IMR-90 (cell line): ENCODE data around the gene DNAJB12. TPM values are rescaled to one million over a fixed set of nuclear protein-coding genes. Genes with fewer than 3 reads are reported as not detected.
A peak's percentile ranks its signal among the peaks of the same experiment; 100 is the strongest.

Experiments
- ATAC-seq: fragments of 200-7000 bp; cut with Tn5 transposase; 2 replicates; pipeline ENCODE4 v1.9.1; 2020; ENCODE audit warnings: low read depth, mild to moderate bottlenecking, moderate library complexity
- BruUV-seq: library from RNA; stranded (reverse); fragments of 400-500 nt; replicated peaks from 2 replicates; lab custom pipeline; 2021; lab: Mats Ljungman, UMichigan
- CTCF ChIA-PET: fragments of 300-600 bp; formaldehyde crosslinking; extraction: SDS; loops from one replicate; lab custom pipeline; 2021; ENCODE audit warnings: antibody characterized with exemption; lab: Yijun Ruan, JAX
- POLR2A ChIA-PET: fragments of 300-600 bp; sonication (Branson Sonifier 250); formaldehyde crosslinking; loops from one replicate; lab custom pipeline; 2022; ENCODE audit warnings: antibody characterized with exemption; ENCODE audit not compliant: unreplicated experiment; lab: Charles Lee
- DNase-seq: peaks from one replicate; pipeline ENCODE4 v3.0.0; 2013
- H2AFZ ChIP-seq: replicated peaks from 2 replicates; pipeline ENCODE3; 2013; ENCODE audit warnings: low read length, mild to moderate bottlenecking; ENCODE audit not compliant: poor library complexity
- H2AK5ac ChIP-seq: 2 replicates; pipeline ENCODE4 v1.6.1; 2013; ENCODE audit warnings: low read depth, low read length, inconsistent platforms
- H2AK9ac ChIP-seq: replicated peaks from 2 replicates; pipeline ENCODE3; 2013; ENCODE audit warnings: mild to moderate bottlenecking, low read depth, low read length, moderate library complexity; ENCODE audit not compliant: poor library complexity
- H2BK120ac ChIP-seq: 2 replicates; pipeline ENCODE4 v1.6.1; 2013; ENCODE audit warnings: low read depth, low read length, inconsistent platforms
- H2BK15ac ChIP-seq: 3 replicates; pipeline ENCODE4 v1.6.1; 2013; ENCODE audit warnings: low read depth, low read length, inconsistent platforms
- H2BK20ac ChIP-seq: 2 replicates; pipeline ENCODE4 v1.6.1; 2013; ENCODE audit warnings: low read depth, mild to moderate bottlenecking, inconsistent platforms, low read length, moderate library complexity
- H2BK5ac ChIP-seq: 2 replicates; pipeline ENCODE4 v1.6.1; 2013; ENCODE audit warnings: mild to moderate bottlenecking, low read depth, low read length, inconsistent platforms; ENCODE audit not compliant: poor library complexity, severe bottlenecking
- H3K14ac ChIP-seq: replicated peaks from 2 replicates; pipeline ENCODE4 v1.6.1; 2013; ENCODE audit warnings: low read depth, low read length, inconsistent platforms
- H3K18ac ChIP-seq: 2 replicates; pipeline ENCODE4 v1.6.1; 2013; ENCODE audit warnings: low read depth, low read length, control low read depth
- H3K23ac ChIP-seq: 2 replicates; pipeline ENCODE4 v1.6.1; 2013; ENCODE audit warnings: low read depth, low read length, inconsistent platforms
- H3K27ac ChIP-seq: 2 replicates; pipeline ENCODE4 v1.5.1; 2013; ENCODE audit warnings: mild to moderate bottlenecking, control low read depth, low read length; ENCODE audit not compliant: insufficient read depth
- H3K27me3 ChIP-seq: 2 replicates; pipeline ENCODE4 v1.6.1; 2013; ENCODE audit warnings: low read length; ENCODE audit not compliant: control insufficient read depth, insufficient read depth
- H3K36me3 ChIP-seq: 2 replicates; pipeline ENCODE4 v1.6.1; 2013; ENCODE audit warnings: low read length, mixed read lengths; ENCODE audit not compliant: control insufficient read depth, insufficient read depth
- H3K4ac ChIP-seq: 2 replicates; pipeline ENCODE4 v1.6.1; 2013; ENCODE audit warnings: low read depth, low read length, inconsistent platforms
- H3K4me1 ChIP-seq: 2 replicates; pipeline ENCODE4 v1.6.1; 2013; ENCODE audit warnings: low read length, mixed read lengths; ENCODE audit not compliant: control insufficient read depth, insufficient read depth
- H3K4me2 ChIP-seq: 2 replicates; pipeline ENCODE4 v1.6.1; 2013; ENCODE audit warnings: low read depth, mild to moderate bottlenecking, control low read depth, low read length, moderate library complexity
- H3K4me3 ChIP-seq: 2 replicates; pipeline ENCODE4 v1.5.1; 2013; ENCODE audit warnings: low read depth, mild to moderate bottlenecking, control low read depth, low read length, moderate library complexity; ENCODE audit not compliant: insufficient read depth
- H3K56ac ChIP-seq: 2 replicates; pipeline ENCODE4 v1.6.1; 2013; ENCODE audit warnings: low read length, inconsistent platforms; ENCODE audit not compliant: insufficient read depth; ENCODE audit errors: extremely low read depth
- H3K79me1 ChIP-seq, 2 experiments: 2 replicates each; pipeline ENCODE4 v1.6.1; 2013; ENCODE audit warnings: low read length in 2 of 2, inconsistent platforms in 1 of 2, low read depth in 1 of 2
- H3K9ac ChIP-seq: 2 replicates; pipeline ENCODE4 v1.6.1; 2013; ENCODE audit warnings: low read depth, low read length, control low read depth
- H3K9me1 ChIP-seq: 2 replicates; pipeline ENCODE4 v1.6.1; 2013; ENCODE audit warnings: low read length, inconsistent platforms; ENCODE audit not compliant: insufficient read depth
- H3K9me3 ChIP-seq: 2 replicates; pipeline ENCODE4 v1.6.1; 2013; ENCODE audit warnings: low read length; ENCODE audit not compliant: control insufficient read depth, insufficient read depth
- H4K20me1 ChIP-seq: 2 replicates; pipeline ENCODE4 v1.6.1; 2013; ENCODE audit warnings: low read length, inconsistent platforms; ENCODE audit not compliant: insufficient read depth
- H4K5ac ChIP-seq: 2 replicates; pipeline ENCODE4 v1.6.1; 2013; ENCODE audit warnings: mild to moderate bottlenecking, low read depth, low read length, control low read depth
- H4K8ac ChIP-seq, 2 experiments: 2 replicates each; pipeline ENCODE4 v1.6.1; 2013; ENCODE audit warnings: low read depth in 2 of 2, low read length in 2 of 2, control low read depth in 1 of 2, inconsistent platforms in 1 of 2
- H4K91ac ChIP-seq: 2 replicates; pipeline ENCODE4 v1.6.1; 2013; ENCODE audit warnings: low read depth, low read length, inconsistent platforms; ENCODE audit not compliant: insufficient read depth
- CHD1 ChIP-seq: IDR thresholded peaks from 2 replicates; pipeline ENCODE4 v1.6.1; 2012; ENCODE audit warnings: low read depth, low read length, improper control_type of control experiment
- ELK1 ChIP-seq: fragments of 150-350 bp; IDR thresholded peaks from 2 replicates; pipeline ENCODE4 v1.6.1; 2016; ENCODE audit warnings: low read depth, mild to moderate bottlenecking, low read length, moderate library complexity, borderline replicate concordance
- POLR2A ChIP-seq: IDR thresholded peaks from 2 replicates; pipeline ENCODE4 v1.6.1; 2012; ENCODE audit warnings: mild to moderate bottlenecking, low read depth, low read length
- RCOR1 ChIP-seq: IDR thresholded peaks from 2 replicates; pipeline ENCODE4 v1.6.1; 2012; ENCODE audit warnings: mild to moderate bottlenecking, low read length, improper control_type of control experiment; ENCODE audit not compliant: insufficient replicate concordance
- SMC3 ChIP-seq: fragments of 150-350 bp; IDR thresholded peaks from 2 replicates; pipeline ENCODE4 v1.6.1; 2016; ENCODE audit warnings: low read depth, mild to moderate bottlenecking, antibody characterized with exemption, low read length, moderate library complexity
- WGBS, 2 experiments: methylation state at CpG; one replicate each; pipeline versions ENCODE4 v1.1.5 to v1.1.7; 2013; ENCODE audit warnings: missing lambda C conversion rate in 2 of 2; ENCODE audit not compliant: insufficient read length in 1 of 2; ENCODE audit errors: extremely low coverage in 2 of 2; 5-methylcytosine and 5-hydroxymethylcytosine counted together
- dilution Hi-C: fragments of 300-500 bp; cut with HindIII; formaldehyde crosslinking; loops from one replicate; pipeline ENCODE4 v1.14.3; 2018; ENCODE audit warnings: low sequenced_read_pairs; ENCODE audit not compliant: unreplicated experiment
- in situ Hi-C: fragments of 300-500 bp; cut with MboI; formaldehyde crosslinking; loops from 3 replicates; pipeline ENCODE4 v1.14.3; 2019; ENCODE audit warnings: low sequenced_read_pairs, inconsistent platforms, mixed read lengths
- intact Hi-C: fragments of 100-400 bp; cut with micrococcal nuclease; formaldehyde crosslinking; loops from 2 replicates; pipeline ENCODE4 v1.10.0; 2022
- polyA plus RNA-seq, 3 experiments: library from polyadenylated mRNA; depleted of rRNA; stranded (reverse); fragments of >200 nt; gene quantifications; 2 replicates each; pipeline ENCODE4 v1.2.3, GENCODE V29; 2012; ENCODE audit warnings: low replicate concordance in 1 of 3
- total RNA-seq: library from RNA; depleted of rRNA; stranded (reverse); fragments of >200 nt; gene quantifications from 2 replicates; pipeline ENCODE4 v1.2.3, GENCODE V29; 2012
- TF ChIP-seq, protein P1 (sequence below): fragments of 150-350 bp; IDR thresholded peaks from 2 replicates; pipeline ENCODE4 v1.6.1; 2017; ENCODE audit warnings: mild to moderate bottlenecking, antibody characterized with exemption, low read length, low read depth

Gene DNAJB12
- total and polyA plus RNA-seq, 2 of the 4 experiments (the other 2 are of a cell fraction) = 18.3 to 24.0 TPM

GRCh38 chr10:72379776-72380175, 25.1 kb upstream of the DNAJB12 start:
- POLR2A ChIA-PET = no interaction called here
- CTCF ChIA-PET = no interaction called here
- Histone ChIP-seq H3K27ac (no peak overlapping the region), H3K4me1 (no peaks in the 10 kb centered on the region), H3K79me1 (no peaks in the 10 kb centered on the region; a peak in 1 of 4 replicates), H3K18ac (no peak overlapping the region), H3K9me1 (peaks cover 3% of the 10 kb centered on the region), H4K8ac (no peak overlapping the region), H3K14ac (no peak overlapping the region), H2BK20ac (no peak overlapping the region), H2BK5ac (no peak overlapping the region), H3K4ac (no peak overlapping the region), H2AK9ac (no peak overlapping the region), H2AFZ (no peak overlapping the region), H3K23ac (no peak overlapping the region), H3K9me3 (no peaks in the 10 kb centered on the region), H2AK5ac (no peak overlapping the region), H2BK15ac (no peak overlapping the region), H3K9ac (no peak overlapping the region), H3K36me3 (no peaks in the 10 kb centered on the region), H4K5ac (no peak overlapping the region), H4K20me1 (no peaks in the 10 kb centered on the region; the same call in 1 of the 2 replicates), H4K91ac (no peak overlapping the region), H2BK120ac (no peak overlapping the region), H3K27me3 (no peaks in the 10 kb centered on the region), H3K56ac (no peak overlapping the region), H3K4me3 (no peak overlapping the region), H3K4me2 (no peak overlapping the region)
- in situ Hi-C loops = no loop called here
- intact Hi-C loops = loop anchor here (5.0 kb wide), 2 partner anchors 313 to 453 kb away; partner anchors contain the start of gene MCU
- ATAC-seq = no peak
- no CpG with 5 or more reads among the region's 2 CpGs for WGBS, 2 experiments
- dilution Hi-C loops = no loop called here
- peak; percentile 16 for DNase-seq
- BruUV-seq = no TSS peak
- no peak for TF ChIP-seq POLR2A
- no peak for TF ChIP-seq RCOR1
- no peak for TF ChIP-seq ELK1
- no peak for TF ChIP-seq SMC3
- TF ChIP-seq, protein P1, sequence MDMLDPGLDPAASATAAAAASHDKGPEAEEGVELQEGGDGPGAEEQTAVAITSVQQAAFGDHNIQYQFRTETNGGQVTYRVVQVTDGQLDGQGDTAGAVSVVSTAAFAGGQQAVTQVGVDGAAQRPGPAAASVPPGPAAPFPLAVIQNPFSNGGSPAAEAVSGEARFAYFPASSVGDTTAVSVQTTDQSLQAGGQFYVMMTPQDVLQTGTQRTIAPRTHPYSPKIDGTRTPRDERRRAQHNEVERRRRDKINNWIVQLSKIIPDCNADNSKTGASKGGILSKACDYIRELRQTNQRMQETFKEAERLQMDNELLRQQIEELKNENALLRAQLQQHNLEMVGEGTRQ = no peak
- TF ChIP-seq CHD1 = no peak
